PC-9 (cell line): ENCODE data around the gene GHR.

Source experiments
- CTCF ChIP-seq: fragments of 200-600 bp; sonication (generic); conservative IDR thresholded peaks from 2 replicates; pipeline ENCODE4 v1.6.1; 2017; ENCODE audit warnings: mixed run types, antibody characterized with exemption, mild to moderate bottlenecking, moderate library complexity
- EZH2 ChIP-seq: fragments of 200-600 bp; sonication (generic); IDR thresholded peaks from 2 replicates; pipeline ENCODE4 v1.8.0; 2017; ENCODE audit warnings: antibody characterized with exemption, low read depth

GRCh38 chr5:42655982-42656650 lies 232.9 kb downstream of the GHR start:
- TF ChIP-seq EZH2, result no peak
- no peak for TF ChIP-seq CTCF
